K562 (cell line): ENCODE measurements around the gene SELENOT. TPM values are rescaled to one million over a fixed set of nuclear protein-coding genes. Genes with fewer than 3 reads are reported as not detected.

Source experiments
- AFF1 ChIP-seq, 2 experiments: fragments of 450-650 bp; IDR thresholded peaks; 2 replicates each; pipeline ENCODE4 v1.6.1; 2018; ENCODE audit warnings: mild to moderate bottlenecking in 2 of 2, low read depth in 1 of 2; ENCODE audit not compliant: partially characterized antibody in 2 of 2
- CBFA2T2 ChIP-seq: fragments of 450-650 bp; conservative IDR thresholded peaks from 2 replicates; pipeline ENCODE4 v1.6.1; 2017; ENCODE audit warnings: mild to moderate bottlenecking
- CCNT2 ChIP-seq: IDR thresholded peaks from 2 replicates; pipeline ENCODE4 v1.6.1; 2011; ENCODE audit warnings: borderline replicate concordance, low read depth, mild to moderate bottlenecking, moderate library complexity, mixed read lengths, low read length; ENCODE audit not compliant: insufficient read length; ENCODE audit errors: extremely low read depth
- CXXC5 ChIP-seq: fragments of 250-450 bp; sonication (Bioruptor Pico); IDR thresholded peaks from 2 replicates; pipeline ENCODE4 v1.8.0; 2022; ENCODE audit warnings: inconsistent platforms, mild to moderate bottlenecking, moderate library complexity
- DACH1 ChIP-seq: fragments of 450-650 bp; IDR thresholded peaks from 2 replicates; pipeline ENCODE4 v1.6.1; 2018; ENCODE audit not compliant: partially characterized antibody
- DMBX1 ChIP-seq: fragments of 250-450 bp; sonication (Bioruptor Pico); IDR thresholded peaks from 2 replicates; pipeline ENCODE4 v1.8.0; 2022; ENCODE audit warnings: inconsistent platforms, mild to moderate bottlenecking, moderate library complexity, borderline replicate concordance
- EHMT2 ChIP-seq: fragments of 450-650 bp; IDR thresholded peaks from 2 replicates; pipeline ENCODE4 v1.6.1; 2018; ENCODE audit warnings: antibody characterized with exemption
- EP300 ChIP-seq: IDR thresholded peaks from 2 replicates; pipeline ENCODE4 v1.6.1; 2012; ENCODE audit warnings: low read length, improper control_type of control experiment
- ETV1 ChIP-seq: fragments of 450-650 bp; conservative IDR thresholded peaks from 2 replicates; pipeline ENCODE4 v1.6.1; 2016; ENCODE audit warnings: missing genetic modification characterization, control low read depth, low read depth, missing compliant biosample characterization
- GATAD2B ChIP-seq: fragments of 450-650 bp; IDR thresholded peaks from 2 replicates; pipeline ENCODE4 v1.6.1; 2017; ENCODE audit warnings: mild to moderate bottlenecking, borderline replicate concordance
- MBD2 ChIP-seq: sonication (generic); IDR thresholded peaks from 2 replicates; pipeline ENCODE4 v1.6.1; 2016; ENCODE audit warnings: low read depth, borderline replicate concordance
- MNT ChIP-seq, 2 experiments: fragments of 450-650 bp; conservative IDR thresholded peaks; 2 replicates each; pipeline ENCODE4 v1.6.1; 2017; ENCODE audit warnings: mild to moderate bottlenecking in 2 of 2, moderate library complexity in 2 of 2
- NCOA1 ChIP-seq: fragments of 450-650 bp; IDR thresholded peaks from 2 replicates; pipeline ENCODE4 v1.6.1; 2016; ENCODE audit warnings: low read depth
- NCOR1 ChIP-seq: fragments of 450-650 bp; IDR thresholded peaks from 2 replicates; pipeline ENCODE4 v1.6.1; 2016; ENCODE audit warnings: mild to moderate bottlenecking, moderate library complexity
- NFIC ChIP-seq: fragments of 450-650 bp; IDR thresholded peaks from 2 replicates; pipeline ENCODE4 v1.6.1; 2017; ENCODE audit warnings: mild to moderate bottlenecking, inconsistent platforms
- PML ChIP-seq: IDR thresholded peaks from 2 replicates; pipeline ENCODE4 v1.6.1; 2012; ENCODE audit warnings: low read length, inconsistent platforms
- RNF2 ChIP-seq: sonication (generic); IDR thresholded peaks from 2 replicates; pipeline ENCODE4 v1.6.1; 2016
- UBTF ChIP-seq, 2 experiments: IDR thresholded peaks; 2 replicates each; pipeline ENCODE4 v1.6.1; 2012; ENCODE audit warnings: improper control_type of control experiment in 2 of 2, low read depth in 2 of 2, low read length in 2 of 2, borderline replicate concordance in 1 of 2
- ZKSCAN8 ChIP-seq: fragments of 200-800 bp; sonication (Bioruptor generic); IDR thresholded peaks from 2 replicates; pipeline ENCODE4 v1.6.1; 2016; ENCODE audit warnings: missing genetic modification characterization, missing compliant biosample characterization
- polyA plus RNA-seq, 8 experiments: library from polyadenylated mRNA; depleted of rRNA in 4 of 8; stranded (reverse) in 5 of 8; unstranded in 3 of 8; fragments of >200 nt; fragmentation: Nextera tagmentation in 2 of 8; fragmentation: Illumina TruSeq in 1 of 8; extraction: Ambion mirVana in 2 of 8; extraction: Trizol in 1 of 8; gene quantifications; 2 replicates each; pipeline versions ENCODE4 v1.2.1 to v1.2.3, GENCODE V29; 2011 to 2014; ENCODE audit warnings: inconsistent platforms in 1 of 8, missing spikeins in 1 of 8
- total RNA-seq, 7 experiments: library from RNA; depleted of rRNA in 6 of 7; stranded (reverse); fragments of >200 nt in 6 of 7; fragmentation: Illumina TruSeq in 2 of 7; extraction: Trizol in 2 of 7; gene quantifications; 2 replicates each; pipeline versions ENCODE4 v1.2.1 to v1.2.3, GENCODE V29; 2011 to 2021; ENCODE audit warnings: low replicate concordance in 1 of 7

SELENOT gene
- total and polyA plus RNA-seq, 9 of the 15 experiments (the other 6 are each of a cell fraction or from before 2014, with no cell fraction given) = 33.0 to 411 (median 91.9) TPM

- TF ChIP-seq CBFA2T2 (peak; percentile 73), NCOR1 (peak; percentile 80), CCNT2 (peak; percentile 23), DACH1 (peak; percentile 49), GATAD2B (0 out of 2 replicates have a peak, but pooled peaks have one; percentile 36), EP300 (peak; percentile 76), MNT (conservative IDR thresholded peaks at IDR 0.05) (0 out of 4 replicates have a peak, but pooled peaks of 1 of the 2 experiments have one; percentile 18), EHMT2 (peak; percentile 72; the same call in 1 of the 2 replicates), ETV1 (tag) (peak; percentile 83), AFF1 (IDR thresholded peaks at IDR 0.05; ENCODE audit: low read depth in 1 of 2, partially characterized antibody in 2 of 2) (peak; percentile 63 to 81), UBTF (IDR thresholded peaks at IDR 0.05; ENCODE audit: borderline replicate concordance in 1 of 2, low read depth in 2 of 2, low read length in 2 of 2) (0 out of 4 replicates have a peak, but pooled peaks of 1 of the 2 experiments have one; percentile 38), ZKSCAN8 (CRISPR knock-in tag) (0 out of 2 replicates have a peak, but pooled peaks have one; percentile 11), NFIC (peak; percentile 50), NCOA1 (peak; percentile 60; the same call in 1 of the 2 replicates), RNF2 (peak; percentile 72), DMBX1 (0 out of 2 replicates have a peak, but pooled peaks have one; percentile 41), CXXC5 (peak; percentile 61), PML (peak; percentile 41; the same call in 1 of the 2 replicates), MBD2 (peak; percentile 41; the same call in 1 of the 2 replicates)
Observed at GRCh38 chr3:150600647-150601530, 2.2 kb upstream of the SELENOT start (continued).
